Prostate gland (tissue), 2 donors: ENCODE results near the gene WDR87. TPM values are rescaled to one million over a fixed set of nuclear protein-coding genes. Genes with fewer than 3 reads are reported as not detected.
"Not testable (repeated sequence)": the region's sequence is repeated elsewhere in the genome, so short reads cannot be mapped to it uniquely, and the experiment has no call there.

ENCODE experiments used
- DNase-seq: peaks from one replicate; pipeline ENCODE4 v3.0.0-alpha.2; 2019; ENCODE audit warnings: low spot score
- H3K27ac ChIP-seq, 2 donors: fragments of 200-600 bp; sonication (generic); 2 replicates each; pipeline ENCODE4 v1.5.1; 2017 to 2019
- H3K27me3 ChIP-seq: fragments of 200-600 bp; sonication (generic); replicated peaks from 2 replicates; pipeline ENCODE4 v1.5.1; 2019; ENCODE audit not compliant: insufficient read depth
- H3K36me3 ChIP-seq, 2 donors: fragments of 200-600 bp; sonication (generic); 1 replicate in 1 of 2; 2 replicates in 1 of 2; pipeline versions ENCODE4 v1.5.1 to v1.8.1; 2017 to 2019
- H3K4me1 ChIP-seq: fragments of 200-600 bp; sonication (generic); replicated peaks from 2 replicates; pipeline ENCODE4 v1.5.1; 2019
- H3K4me3 ChIP-seq, 2 donors: fragments of 200-600 bp; sonication (generic); 2 replicates each; pipeline ENCODE4 v1.5.1; 2017 to 2019
- H3K9me3 ChIP-seq: fragments of 200-600 bp; sonication (generic); 2 replicates; pipeline ENCODE4 v1.5.1; 2017
- POLR2A ChIP-seq: fragments of 450-650 bp; IDR thresholded peaks from one replicate; pipeline ENCODE4 v1.6.1; 2016; ENCODE audit warnings: antibody characterized with exemption, mild to moderate bottlenecking
- POLR2AphosphoS5 ChIP-seq: sonication (generic); formaldehyde crosslinking; IDR thresholded peaks from one replicate; pipeline ENCODE4 v1.6.1; 2017; ENCODE audit warnings: antibody characterized with exemption
- WGBS: methylation state at CpG from one replicate; pipeline ENCODE4 v1.1.5; 2018; 5-methylcytosine and 5-hydroxymethylcytosine counted together
- intact Hi-C: fragments of 100-400 bp; cut with DNase I; formaldehyde crosslinking; loops from one replicate; pipeline ENCODE4 v1.14.2; 2022
- total RNA-seq, 2 donors: library from RNA; depleted of rRNA; stranded (reverse); fragments of >200 nt; gene quantifications; one replicate each; pipeline ENCODE4 v1.1.0, GENCODE V29; 2016
- TF ChIP-seq, protein P1 (sequence below), 4 experiments: fragments of 200-600 bp in 2 of 4; fragments of 450-650 bp in 2 of 4; sonication (generic) in 2 of 4; IDR thresholded peaks; 1 replicate in 3 of 4; 2 replicates in 1 of 4; pipeline ENCODE4 v1.5.1; 2016 to 2019; ENCODE audit warnings: antibody characterized with exemption in 4 of 4, mild to moderate bottlenecking in 2 of 4, moderate library complexity in 2 of 4

Gene WDR87
- total RNA-seq, 2 donors from 2014 or later = 2.0 TPM; not detected in 1

DNA sequence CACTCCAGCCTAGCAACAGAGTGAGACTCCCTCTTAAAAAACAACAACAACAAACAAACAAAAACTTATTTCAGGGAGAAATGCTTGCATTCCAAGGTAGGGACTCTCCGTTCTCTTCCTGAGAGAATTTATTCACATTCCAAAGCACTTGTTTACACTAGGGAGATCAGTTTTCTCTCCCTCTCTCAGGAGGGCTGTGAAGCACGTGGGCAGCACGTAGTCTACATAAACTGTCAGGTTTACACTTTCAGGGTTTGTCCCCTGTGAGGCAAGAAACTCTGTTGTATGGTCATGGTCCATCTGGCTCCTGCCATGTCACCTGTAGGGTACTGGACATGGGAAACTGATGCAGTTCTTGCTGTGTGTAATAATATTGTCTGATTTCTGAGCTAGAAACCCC, 31.6 kb downstream of the WDR87 start:
- no peak overlapping the region for H3K4me3 ChIP-seq
- no peak for DNase-seq
- no peak overlapping the region for H3K27ac ChIP-seq
- TF ChIP-seq POLR2AphosphoS5 (no peak), POLR2A (no peak)
- TF ChIP-seq, protein P1, sequence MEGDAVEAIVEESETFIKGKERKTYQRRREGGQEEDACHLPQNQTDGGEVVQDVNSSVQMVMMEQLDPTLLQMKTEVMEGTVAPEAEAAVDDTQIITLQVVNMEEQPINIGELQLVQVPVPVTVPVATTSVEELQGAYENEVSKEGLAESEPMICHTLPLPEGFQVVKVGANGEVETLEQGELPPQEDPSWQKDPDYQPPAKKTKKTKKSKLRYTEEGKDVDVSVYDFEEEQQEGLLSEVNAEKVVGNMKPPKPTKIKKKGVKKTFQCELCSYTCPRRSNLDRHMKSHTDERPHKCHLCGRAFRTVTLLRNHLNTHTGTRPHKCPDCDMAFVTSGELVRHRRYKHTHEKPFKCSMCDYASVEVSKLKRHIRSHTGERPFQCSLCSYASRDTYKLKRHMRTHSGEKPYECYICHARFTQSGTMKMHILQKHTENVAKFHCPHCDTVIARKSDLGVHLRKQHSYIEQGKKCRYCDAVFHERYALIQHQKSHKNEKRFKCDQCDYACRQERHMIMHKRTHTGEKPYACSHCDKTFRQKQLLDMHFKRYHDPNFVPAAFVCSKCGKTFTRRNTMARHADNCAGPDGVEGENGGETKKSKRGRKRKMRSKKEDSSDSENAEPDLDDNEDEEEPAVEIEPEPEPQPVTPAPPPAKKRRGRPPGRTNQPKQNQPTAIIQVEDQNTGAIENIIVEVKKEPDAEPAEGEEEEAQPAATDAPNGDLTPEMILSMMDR (IDR thresholded peaks at IDR 0.05) = no peak
- H3K27me3 ChIP-seq = no peaks in the 10 kb centered on the region
- H3K9me3 ChIP-seq = no peaks in the 10 kb centered on the region
- no peaks in the 10 kb centered on the region for H3K4me1 ChIP-seq
- no peaks in the 10 kb centered on the region for H3K36me3 ChIP-seq
- 5% methylated on average over 3 of the region's 3 CpGs for WGBS
- intact Hi-C loops = no loop called here

GRCh38 chr19:37872383-37872782, 34.0 kb downstream of the WDR87 start:
- Histone ChIP-seq H3K4me3 (no peak overlapping the region), H3K36me3 (no peaks in the 10 kb centered on the region), H3K27me3 (no peaks in the 10 kb centered on the region), H3K4me1 (no peaks in the 10 kb centered on the region), H3K27ac (no peak overlapping the region), H3K9me3 (no peaks in the 10 kb centered on the region)
- no peak for DNase-seq
- WGBS = 86% methylated on average over 5 of the region's 5 CpGs
- no peak for TF ChIP-seq POLR2A
- TF ChIP-seq, protein P1 (IDR thresholded peaks at IDR 0.05) = no peak
- no peak for TF ChIP-seq POLR2AphosphoS5
- intact Hi-C loops = no loop called here

DNA sequence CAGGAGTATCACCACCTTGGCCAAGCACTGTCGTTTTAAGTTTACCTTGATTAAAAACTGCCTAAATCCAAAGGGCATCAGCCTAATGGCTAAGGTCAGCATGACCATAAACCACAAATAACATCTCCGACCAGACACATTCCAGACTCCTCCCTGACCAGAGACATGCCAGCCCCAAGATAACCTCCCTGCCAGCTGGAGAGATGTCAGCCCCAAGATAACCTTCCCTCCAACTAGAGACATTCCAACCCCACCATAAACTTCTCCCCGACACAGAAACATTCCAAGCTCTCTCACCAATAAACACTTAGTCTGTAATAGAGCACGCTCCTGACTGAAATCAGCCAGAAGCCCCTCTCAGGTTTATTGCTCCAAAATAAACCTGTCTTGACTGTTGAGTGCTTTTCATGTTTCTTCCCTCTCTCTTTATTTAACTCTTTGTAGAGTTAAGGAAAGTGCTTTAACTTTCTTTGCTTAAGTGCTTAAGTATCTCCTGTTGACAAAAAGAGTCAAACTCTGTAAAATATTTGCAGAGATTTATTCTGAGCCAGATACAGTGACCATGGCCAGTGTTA, 36.5 kb downstream of the WDR87 start:
- Histone ChIP-seq H3K36me3 (no peaks in the 10 kb centered on the region), H3K27me3 (no peaks in the 10 kb centered on the region), H3K4me1 (no peaks in the 10 kb centered on the region), H3K4me3 (no peak overlapping the region), H3K27ac (no peak overlapping the region), H3K9me3 (no peaks in the 10 kb centered on the region)
- DNase-seq = no peak
- TF ChIP-seq, protein P1 (IDR thresholded peaks at IDR 0.05) = no peak
- no peak for TF ChIP-seq POLR2A
- TF ChIP-seq POLR2AphosphoS5 = no peak
- WGBS = 38% methylated on average over 4 of the region's 4 CpGs
- intact Hi-C loops = no loop called here

DNA sequence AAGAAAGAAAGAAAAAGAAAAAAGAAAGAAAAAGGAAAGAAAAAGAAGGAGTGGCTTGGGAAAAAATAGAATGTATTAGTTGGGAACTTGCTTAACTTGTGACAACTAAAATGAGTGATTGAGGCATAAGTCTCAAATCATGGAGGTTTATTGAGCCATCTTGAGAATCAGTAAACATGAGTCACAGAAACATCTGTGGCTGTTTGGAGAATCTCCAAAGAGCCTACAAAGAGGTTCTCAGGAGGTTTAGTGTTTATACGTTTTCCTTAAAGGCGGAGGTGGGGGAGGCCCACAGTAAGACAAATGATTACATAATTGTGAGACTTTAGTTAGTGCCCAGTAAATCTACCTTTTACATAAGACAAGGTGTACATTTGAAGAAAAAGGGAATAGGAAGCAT, 38.6 kb downstream of the WDR87 start:
- no peak overlapping the region for H3K27ac ChIP-seq
- TF ChIP-seq POLR2A (no peak), POLR2AphosphoS5 (no peak)
- H3K27me3 ChIP-seq = no peaks in the 10 kb centered on the region
- no peak overlapping the region for H3K4me3 ChIP-seq
- no peaks in the 10 kb centered on the region for H3K9me3 ChIP-seq
- H3K4me1 ChIP-seq = no peaks in the 10 kb centered on the region
- no peaks in the 10 kb centered on the region for H3K36me3 ChIP-seq
- no peak for DNase-seq
- WGBS = 25% methylated on average over 2 of the region's 2 CpGs
- intact Hi-C loops = no loop called here

DNA sequence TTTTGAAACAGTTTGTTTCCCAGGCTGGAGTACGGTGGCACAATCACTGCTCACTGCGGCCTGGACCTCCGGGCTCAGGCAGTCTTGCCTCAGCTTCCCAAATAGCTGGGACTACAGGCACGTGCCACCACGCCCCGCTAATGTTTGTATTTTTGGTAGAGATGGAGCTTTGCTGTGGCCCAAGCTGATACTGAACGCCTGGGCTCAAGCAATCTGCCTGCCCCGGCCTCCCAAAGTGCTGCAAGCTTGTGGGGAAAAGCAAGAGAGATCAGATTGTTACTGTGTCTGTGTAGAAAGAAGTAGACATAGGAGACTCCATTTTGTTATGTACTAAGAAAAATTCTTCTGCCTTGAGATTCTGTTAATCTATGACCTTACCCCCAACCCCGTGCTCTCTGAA, 40.5 kb downstream of the WDR87 start:
- 90% methylated on average over 8 of the region's 9 CpGs for WGBS
- H3K27ac ChIP-seq, H3K36me3 ChIP-seq, H3K27me3 ChIP-seq, intact Hi-C loops, H3K4me3 ChIP-seq, DNase-seq, H3K9me3 ChIP-seq, H3K4me1 ChIP-seq: not testable (repeated sequence)

GRCh38 chr19:37864501-37864900, 41.9 kb downstream of the WDR87 start:
- Histone ChIP-seq H3K4me1 (no peaks in the 10 kb centered on the region), H3K27ac (no peak overlapping the region), H3K27me3 (no peaks in the 10 kb centered on the region), H3K4me3 (no peak overlapping the region), H3K9me3 (no peaks in the 10 kb centered on the region), H3K36me3 (no peaks in the 10 kb centered on the region)
- 91% methylated on average over 3 of the region's 3 CpGs for WGBS
- intact Hi-C loops = no loop called here
- TF ChIP-seq POLR2A (no peak), POLR2AphosphoS5 (no peak)
- TF ChIP-seq, protein P1 (IDR thresholded peaks at IDR 0.05) = no peak
- no peak for DNase-seq
